ENCODE results near the gene ANKRD42. TPM values are rescaled to one million over a fixed set of nuclear protein-coding genes. Genes with fewer than 3 reads are reported as not detected.

ANKRD42 gene
- polyA plus RNA-seq, 3 donors, result 4.3 to 6.2 (median 6.1) TPM

GRCh38 chr11:83191491-83191890, 2.0 kb upstream of the ANKRD42 start:
- H2AFZ ChIP-seq (ENCODE audit: insufficient read depth, low read depth, low read length, poor library complexity, severe bottlenecking), result no peak overlapping the region
- Mint-ChIP-seq H3K36me3 (peaks cover 35 to 49% of the 10 kb centered on the region in 2 donors), H3K27me3 (ENCODE audit: low read depth in 3 of 3) (no peaks in the 10 kb centered on the region), H3K27ac (peak overlapping the region in 4 of 7 donors; percentile 4 to 76 (median 57)), H3K4me1 (peaks cover 26% of the 10 kb centered on the region), H3K9me3 (no peaks in the 10 kb centered on the region), H3K4me3 (no peak overlapping the region)
- no peak overlapping the region for H3K4me3 ChIP-seq (replicated peaks in 1 of 3; ENCODE audit: low read depth in 2 of 3, low read length in 3 of 3)
- no peak overlapping the region for H3K27ac ChIP-seq (ENCODE audit: low read depth in 1 of 2, low read length in 2 of 2)
- peaks cover 18 to 46% of the 10 kb centered on the region in 2 donors for H3K36me3 ChIP-seq (replicated peaks in 1 of 2; ENCODE audit: control insufficient read depth in 1 of 2, insufficient read depth in 2 of 2, low read length in 2 of 2)
- H3K79me2 ChIP-seq (ENCODE audit: insufficient read depth, low read length), result peaks cover 24% of the 10 kb centered on the region
- peaks cover 15% of the 10 kb centered on the region for H4K20me1 ChIP-seq (ENCODE audit: insufficient read depth, low read length)
- H3K9ac ChIP-seq (ENCODE audit: insufficient read depth, low read length, poor library complexity, severe bottlenecking), result no peak overlapping the region
- intact Hi-C loops (cut with micrococcal nuclease), result loop anchor here (5.0 to 10.0 kb wide), 3 partner anchors 93 to 117 kb away; partner anchors contain the start of genes CCDC90B (in 2 of the 2) and RAB30 (in 1 of the 2)
- H3K4me2 ChIP-seq (replicated peaks; ENCODE audit: extremely low read depth, low read length, poor library complexity, severe bottlenecking), result no peak overlapping the region
- H3K27me3 ChIP-seq (ENCODE audit: control insufficient read depth in 2 of 2, insufficient read depth in 2 of 2, low read length in 2 of 2), result no peaks in the 10 kb centered on the region
- no peaks in the 10 kb centered on the region for H3K9me3 ChIP-seq (replicated peaks in 1 of 2; ENCODE audit: control insufficient read depth in 1 of 2, insufficient read depth in 1 of 2, low read length in 2 of 2)
- TF ChIP-seq CTCF (IDR thresholded peaks at IDR 0.05), result no peak
- peaks cover 23 to 27% of the 10 kb centered on the region in 2 donors for H3K4me1 ChIP-seq (ENCODE audit: control insufficient read depth in 1 of 2, insufficient read depth in 2 of 2, low read length in 2 of 2)
- no peak for DNase-seq
- WGBS (ENCODE audit: insufficient coverage), result no CpG with 5 or more reads among the region's 5 CpGs

GRCh38 chr11:83191986-83192385, 1.5 kb upstream of the ANKRD42 start:
- peak overlapping the region in 1 of 2 donors; percentile 96 for H3K27ac ChIP-seq (ENCODE audit: low read depth in 1 of 2, low read length in 2 of 2)
- H3K4me1 Mint-ChIP-seq, result peaks cover 30% of the 10 kb centered on the region
- H3K79me2 ChIP-seq (ENCODE audit: insufficient read depth, low read length), result peaks cover 28% of the 10 kb centered on the region
- H3K4me3 ChIP-seq (replicated peaks in 1 of 3; ENCODE audit: low read depth in 2 of 3, low read length in 3 of 3), result no peak overlapping the region
- H3K27me3 ChIP-seq (ENCODE audit: control insufficient read depth in 2 of 2, insufficient read depth in 2 of 2, low read length in 2 of 2), result no peaks in the 10 kb centered on the region
- H3K4me3 Mint-ChIP-seq, result no peak overlapping the region
- no peaks in the 10 kb centered on the region for H3K9me3 Mint-ChIP-seq
- H4K20me1 ChIP-seq (ENCODE audit: insufficient read depth, low read length), result peaks cover 11% of the 10 kb centered on the region
- H3K36me3 ChIP-seq (replicated peaks in 1 of 2; ENCODE audit: control insufficient read depth in 1 of 2, insufficient read depth in 2 of 2, low read length in 2 of 2), result peaks cover 18 to 41% of the 10 kb centered on the region in 2 donors
- H3K9me3 ChIP-seq (replicated peaks in 1 of 2; ENCODE audit: control insufficient read depth in 1 of 2, insufficient read depth in 1 of 2, low read length in 2 of 2), result no peaks in the 10 kb centered on the region
- TF ChIP-seq CTCF (IDR thresholded peaks at IDR 0.05), result no peak
- 81% methylated on average over 7 of the region's 11 CpGs for WGBS (ENCODE audit: insufficient coverage)
- H3K9ac ChIP-seq (ENCODE audit: insufficient read depth, low read length, poor library complexity, severe bottlenecking), result no peak overlapping the region
- peaks cover 31 to 44% of the 10 kb centered on the region in 2 donors for H3K36me3 Mint-ChIP-seq
- H3K27ac Mint-ChIP-seq, result peak overlapping the region in 6 of 7 donors; percentile 97 to 99 (median 98)
- peaks cover 23 to 27% of the 10 kb centered on the region in 2 donors for H3K4me1 ChIP-seq (ENCODE audit: control insufficient read depth in 1 of 2, insufficient read depth in 2 of 2, low read length in 2 of 2)
- no peak overlapping the region for H2AFZ ChIP-seq (ENCODE audit: insufficient read depth, low read depth, low read length, poor library complexity, severe bottlenecking)
- H3K27me3 Mint-ChIP-seq (ENCODE audit: low read depth in 3 of 3), result no peaks in the 10 kb centered on the region
- DNase-seq, result no peak
- intact Hi-C loops (cut with micrococcal nuclease), result loop anchor here (5.0 to 10.0 kb wide), 3 partner anchors 93 to 117 kb away; partner anchors contain the start of genes CCDC90B (in 2 of the 2) and RAB30 (in 1 of the 2)
- H3K4me2 ChIP-seq (replicated peaks; ENCODE audit: extremely low read depth, low read length, poor library complexity, severe bottlenecking), result no peak overlapping the region

Measured in CD14-positive monocyte (primary cell).